ENCODE measurements around the gene MAP6.

The MAP6 gene

GRCh38 chr11:75554258-75555022 lies 114.4 kb downstream of the MAP6 start:
- no peak for DNase-seq (ENCODE audit: low read depth in 1 of 2, low spot score in 1 of 2)

GRCh38 chr11:75553889-75554257 lies 115.0 kb downstream of the MAP6 start:
- DNase-seq (ENCODE audit: low read depth in 1 of 2, low spot score in 1 of 2): no peak

- DNase-seq (ENCODE audit: low read depth in 1 of 2, low spot score in 1 of 2): no peak
Observed at GRCh38 chr11:75553182-75553581, 115.7 kb downstream of the MAP6 start.

GRCh38 chr11:75549370-75549958 lies 119.4 kb downstream of the MAP6 start:
- no peak for DNase-seq (ENCODE audit: low read depth in 1 of 2, low spot score in 1 of 2)

GRCh38 chr11:75548595-75549272 lies 120.1 kb downstream of the MAP6 start:
- no peak for DNase-seq (ENCODE audit: low read depth in 1 of 2, low spot score in 1 of 2)

- no peak for DNase-seq (ENCODE audit: low read depth in 1 of 2, low spot score in 1 of 2)
Observed at GRCh38 chr11:75547617-75548058, 121.2 kb downstream of the MAP6 start.

- DNase-seq (ENCODE audit: low read depth in 1 of 2, low spot score in 1 of 2): no peak
Observed at GRCh38 chr11:75547177-75547576, 121.7 kb downstream of the MAP6 start.

GRCh38 chr11:75543806-75544205 lies 125.0 kb downstream of the MAP6 start:
- DNase-seq (ENCODE audit: low read depth in 1 of 2, low spot score in 1 of 2): no peak

GRCh38 chr11:75542088-75542438 lies 126.8 kb downstream of the MAP6 start:
- no peak for DNase-seq (ENCODE audit: low read depth in 1 of 2, low spot score in 1 of 2)

GRCh38 chr11:75541193-75542087 lies 127.4 kb downstream of the MAP6 start:
- no peak for DNase-seq (ENCODE audit: low read depth in 1 of 2, low spot score in 1 of 2)

GRCh38 chr11:75539459-75540334 lies 129.1 kb downstream of the MAP6 start:
- no peak for DNase-seq (ENCODE audit: low read depth in 1 of 2, low spot score in 1 of 2)

GRCh38 chr11:75538150-75538942 lies 130.5 kb downstream of the MAP6 start:
- DNase-seq (ENCODE audit: low read depth in 1 of 2, low spot score in 1 of 2): no peak

- no peak for DNase-seq (ENCODE audit: low read depth in 1 of 2, low spot score in 1 of 2)
Observed at GRCh38 chr11:75537740-75538139, 131.1 kb downstream of the MAP6 start.
